Esophagus (tissue), 2 donors: ENCODE measurements around the gene VMAC. TPM values are rescaled to one million over a fixed set of nuclear protein-coding genes. Genes with fewer than 3 reads are reported as not detected.
A peak's percentile ranks its signal among the peaks of the same experiment; 100 is the strongest.
"Not testable (repeated sequence)": the region's sequence is repeated elsewhere in the genome, so short reads cannot be mapped to it uniquely, and the experiment has no call there.

Experiments used
- H3K27ac ChIP-seq, 2 donors: one replicate each; pipeline ENCODE4 v1.5.1; 2013; ENCODE audit warnings: low read depth in 2 of 2, mild to moderate bottlenecking in 2 of 2, inconsistent platforms in 1 of 2, low read length in 1 of 2, moderate library complexity in 1 of 2
- H3K27me3 ChIP-seq, 2 donors: one replicate each; pipeline ENCODE4 v1.6.1; 2013; ENCODE audit warnings: low read length in 2 of 2, control low read depth in 1 of 2, mild to moderate bottlenecking in 1 of 2; ENCODE audit not compliant: insufficient read depth in 2 of 2, control insufficient read depth in 1 of 2
- H3K36me3 ChIP-seq, 2 donors: one replicate each; pipeline ENCODE4 v1.6.1; 2013; ENCODE audit warnings: low read length in 1 of 2; ENCODE audit not compliant: control insufficient read depth in 2 of 2, insufficient read depth in 2 of 2
- H3K4me1 ChIP-seq, 2 donors: one replicate each; pipeline ENCODE4 v1.6.1; 2013; ENCODE audit warnings: low read length in 1 of 2; ENCODE audit not compliant: control insufficient read depth in 2 of 2, insufficient read depth in 2 of 2
- H3K4me3 ChIP-seq, 2 donors: one replicate each; pipeline ENCODE4 v1.5.1; 2013; ENCODE audit warnings: low read length in 2 of 2, mild to moderate bottlenecking in 2 of 2, low read depth in 1 of 2, moderate library complexity in 1 of 2
- H3K9me3 ChIP-seq, 2 donors: one replicate each; pipeline ENCODE4 v1.6.1; 2013; ENCODE audit warnings: mild to moderate bottlenecking in 2 of 2, low read depth in 1 of 2, low read length in 1 of 2, moderate library complexity in 1 of 2; ENCODE audit not compliant: control insufficient read depth in 2 of 2, insufficient read depth in 1 of 2
- WGBS, 2 donors: extraction: QIAGEN DNeasy Blood & Tissue Kit; methylation state at CpG; one replicate each; pipeline ENCODE4 v1.1.7; 2013; 5-methylcytosine and 5-hydroxymethylcytosine counted together
- polyA plus RNA-seq, 2 donors: library from polyadenylated mRNA; stranded (reverse); fragments of 200-250 nt; gene quantifications; one replicate each; pipeline ENCODE4 v1.2.3, GENCODE V29; 2013
- donor health status: healthy with polysubstance abuse.
- donor health status: Bipolar disorder and iron deficiency.

VMAC gene
- polyA plus RNA-seq, 2 donors, result 3.4 to 7.9 TPM

GRCh38 chr19:5883157-5883873 is 21.4 kb upstream of the VMAC start:
- H3K27me3 ChIP-seq, H3K4me1 ChIP-seq, H3K36me3 ChIP-seq, H3K4me3 ChIP-seq, H3K9me3 ChIP-seq: not testable (repeated sequence)
- H3K27ac ChIP-seq, result peak overlapping the region in 1 of 2 donors; percentile 70
- 60 to 62% methylated on average over 11 to 13 of the region's 13 CpGs for WGBS, 2 donors

- H3K4me1 ChIP-seq, H3K27ac ChIP-seq: not testable (repeated sequence)
- 57 to 60% methylated on average over 11 of the region's 11 CpGs for whole genome bisulfite sequencing, 2 donors
These were observed 20.4 kb upstream of the VMAC start for GRCh38 chr19:5884065-5884811.

GRCh38 chr19:5889288-5889971 is 15.2 kb upstream of the VMAC start:
- Histone ChIP-seq H3K36me3 (peaks cover 0 to 2% of the 10 kb centered on the region in 2 donors), H3K27me3 (no peaks in the 10 kb centered on the region), H3K9me3 (no peaks in the 10 kb centered on the region), H3K4me3 (no peak overlapping the region), H3K27ac (peak overlapping the region in 1 of 2 donors; percentile 24), H3K4me1 (peaks cover 3 to 15% of the 10 kb centered on the region in 2 donors)
- 46 to 53% methylated on average over 17 of the region's 17 CpGs for WGBS, 2 donors

More at GRCh38 chr19:5884065-5884811, 20.4 kb upstream of the VMAC start:
- not testable (repeated sequence) for H3K9me3 ChIP-seq, H3K4me3 ChIP-seq, H3K27me3 ChIP-seq, H3K36me3 ChIP-seq

GRCh38 chr19:5890099-5890498 is 14.6 kb upstream of the VMAC start:
- peaks cover 4 to 17% of the 10 kb centered on the region in 2 donors for H3K4me1 ChIP-seq
- H3K27ac ChIP-seq, result no peak overlapping the region
- H3K36me3 ChIP-seq, result peaks cover 0 to 7% of the 10 kb centered on the region in 2 donors
- H3K27me3 ChIP-seq, result no peaks in the 10 kb centered on the region
- WGBS, 2 donors, result 45 to 48% methylated on average over 9 to 10 of the region's 10 CpGs
- peak overlapping the region in 1 of 2 donors; percentile 12 for H3K4me3 ChIP-seq
- H3K9me3 ChIP-seq, result no peaks in the 10 kb centered on the region

GRCh38 chr19:5891572-5891937 is 13.1 kb upstream of the VMAC start:
- H3K27me3 ChIP-seq, result no peaks in the 10 kb centered on the region
- 60 to 62% methylated on average over 4 of the region's 4 CpGs for WGBS, 2 donors
- no peak overlapping the region for H3K27ac ChIP-seq
- peaks cover 5 to 19% of the 10 kb centered on the region in 2 donors for H3K36me3 ChIP-seq
- no peak overlapping the region for H3K4me3 ChIP-seq
- H3K9me3 ChIP-seq, result peaks cover 0 to 4% of the 10 kb centered on the region in 2 donors
- H3K4me1 ChIP-seq, result peaks cover 4 to 27% of the 10 kb centered on the region in 2 donors

- H3K36me3 ChIP-seq, result peaks cover 5 to 25% of the 10 kb centered on the region in 2 donors
- no peaks in the 10 kb centered on the region for H3K27me3 ChIP-seq
- H3K27ac ChIP-seq, result no peak overlapping the region
- H3K9me3 ChIP-seq, result peaks cover 0 to 4% of the 10 kb centered on the region in 2 donors
- H3K4me3 ChIP-seq, result peak overlapping the region in 1 of 2 donors; percentile 14
- WGBS, 2 donors, result 10 to 12% methylated on average over 47 to 48 of the region's 48 CpGs
- H3K4me1 ChIP-seq, result peaks cover 4 to 31% of the 10 kb centered on the region in 2 donors
These were observed 12.5 kb upstream of the VMAC start for GRCh38 chr19:5891938-5892771.

GRCh38 chr19:5892772-5893275 is 11.8 kb upstream of the VMAC start:
- 54 to 55% methylated on average over 14 to 15 of the region's 15 CpGs for WGBS, 2 donors
- peaks cover 5 to 25% of the 10 kb centered on the region in 2 donors for H3K36me3 ChIP-seq

GRCh38 chr19:5893296-5893903 is 11.3 kb upstream of the VMAC start:
- Histone ChIP-seq H3K4me3 (no peak overlapping the region), H3K27me3 (no peaks in the 10 kb centered on the region), H3K27ac (peak overlapping the region in 1 of 2 donors; percentile 6), H3K4me1 (peaks cover 4 to 31% of the 10 kb centered on the region in 2 donors), H3K9me3 (peaks cover 0 to 4% of the 10 kb centered on the region in 2 donors), H3K36me3 (peaks cover 5 to 25% of the 10 kb centered on the region in 2 donors)
- 53 to 61% methylated on average over 13 of the region's 13 CpGs for WGBS, 2 donors

More at GRCh38 chr19:5892772-5893275, 11.8 kb upstream of the VMAC start:
- H3K27me3 ChIP-seq, result no peaks in the 10 kb centered on the region
- H3K4me1 ChIP-seq, result peaks cover 4 to 31% of the 10 kb centered on the region in 2 donors
- no peak overlapping the region for H3K27ac ChIP-seq
- H3K9me3 ChIP-seq, result peaks cover 0 to 4% of the 10 kb centered on the region in 2 donors
- no peak overlapping the region for H3K4me3 ChIP-seq
